BLaER1 (cell line): ENCODE measurements around the gene ELOVL3.
"Not testable (repeated sequence)": the region's sequence is repeated elsewhere in the genome, so short reads cannot be mapped to it uniquely, and the experiment has no call there.

Experiments used
- H3K27ac ChIP-seq: shearing (Covaris generic); formaldehyde crosslinking; 2 replicates; pipeline ENCODE4 v1.8.1; 2022
- H3K27me3 ChIP-seq: shearing (Covaris generic); formaldehyde crosslinking; 2 replicates; pipeline ENCODE4 v1.8.1; 2022
- H3K36me3 ChIP-seq: shearing (Covaris generic); formaldehyde crosslinking; 2 replicates; pipeline ENCODE4 v1.8.1; 2022
- H3K4me1 ChIP-seq: shearing (Covaris generic); formaldehyde crosslinking; 2 replicates; pipeline ENCODE4 v1.8.1; 2022
- H3K4me2 ChIP-seq: shearing (Covaris generic); formaldehyde crosslinking; 2 replicates; pipeline ENCODE4 v1.8.1; 2022
- H3K4me3 ChIP-seq: shearing (Covaris generic); formaldehyde crosslinking; 2 replicates; pipeline ENCODE4 v1.8.1; 2022
- H3K9ac ChIP-seq: shearing (Covaris generic); formaldehyde crosslinking; 2 replicates; pipeline ENCODE4 v1.8.1; 2022
- H3K9me3 ChIP-seq: shearing (Covaris generic); formaldehyde crosslinking; 2 replicates; pipeline ENCODE4 v1.8.1; 2022
- H4K20me1 ChIP-seq: shearing (Covaris generic); formaldehyde crosslinking; 2 replicates; pipeline ENCODE4 v1.8.1; 2022
- Cebpa-rat ChIP-seq: shearing (Covaris generic); IDR thresholded peaks from 2 replicates; pipeline ENCODE4 v1.8.1; 2022

The ELOVL3 gene

DNA sequence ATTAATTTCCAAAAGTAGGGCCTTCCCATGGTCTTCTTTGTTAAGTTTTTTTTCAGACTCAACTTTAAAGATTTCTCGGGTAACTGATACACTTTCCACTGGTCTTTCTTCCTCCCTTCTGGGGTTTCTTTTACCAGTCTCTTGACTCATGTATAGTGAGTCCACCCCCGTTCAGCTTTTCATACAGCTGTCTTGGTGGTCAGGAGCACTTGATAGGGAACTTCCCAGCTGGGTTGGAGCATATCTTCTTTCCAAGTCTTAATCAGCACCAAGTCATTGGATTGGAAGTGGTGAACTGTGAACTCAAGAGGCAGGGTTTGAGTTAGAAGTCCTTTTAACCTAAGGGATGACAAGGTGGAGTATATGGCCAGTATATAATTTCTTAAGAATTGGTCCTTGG lies 29.2 kb upstream of the ELOVL3 start:
- no peak overlapping the region for H3K4me3 ChIP-seq
- no peak overlapping the region for H3K9ac ChIP-seq
- H4K20me1 ChIP-seq = no peaks in the 10 kb centered on the region
- H3K4me2 ChIP-seq = no peak overlapping the region
- no peak overlapping the region for H3K27ac ChIP-seq
- no peaks in the 10 kb centered on the region for H3K27me3 ChIP-seq
- peaks cover 29% of the 10 kb centered on the region for H3K9me3 ChIP-seq
- H3K36me3 ChIP-seq = no peaks in the 10 kb centered on the region
- no peaks in the 10 kb centered on the region for H3K4me1 ChIP-seq
- no peak for TF ChIP-seq Cebpa-rat

DNA sequence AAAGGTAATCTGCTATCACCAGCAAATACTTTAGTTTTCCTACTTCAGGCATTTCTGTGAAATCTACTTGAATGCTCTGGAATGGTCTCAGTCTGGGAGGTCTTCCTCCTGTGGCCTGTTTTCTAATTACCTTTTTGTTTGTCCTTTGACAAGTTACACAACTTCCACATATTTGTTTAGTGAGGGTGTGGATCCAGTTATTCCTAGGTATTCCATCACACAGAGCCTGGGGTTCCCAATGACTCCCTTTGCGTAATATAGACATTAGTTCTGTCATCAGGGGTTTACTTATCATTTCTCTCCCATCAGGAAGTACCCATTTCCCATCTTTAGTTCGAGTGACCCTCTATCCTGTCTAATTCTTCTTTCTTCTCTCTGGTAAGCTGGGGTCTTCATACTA lies 28.1 kb upstream of the ELOVL3 start:
- TF ChIP-seq Cebpa-rat = no peak
- Histone ChIP-seq H3K4me1 (no peaks in the 10 kb centered on the region), H3K4me2 (no peak overlapping the region), H3K9me3 (peaks cover 18% of the 10 kb centered on the region), H4K20me1 (no peaks in the 10 kb centered on the region), H3K36me3 (no peaks in the 10 kb centered on the region), H3K9ac (no peak overlapping the region), H3K27ac (no peak overlapping the region), H3K27me3 (no peaks in the 10 kb centered on the region), H3K4me3 (no peak overlapping the region)

DNA sequence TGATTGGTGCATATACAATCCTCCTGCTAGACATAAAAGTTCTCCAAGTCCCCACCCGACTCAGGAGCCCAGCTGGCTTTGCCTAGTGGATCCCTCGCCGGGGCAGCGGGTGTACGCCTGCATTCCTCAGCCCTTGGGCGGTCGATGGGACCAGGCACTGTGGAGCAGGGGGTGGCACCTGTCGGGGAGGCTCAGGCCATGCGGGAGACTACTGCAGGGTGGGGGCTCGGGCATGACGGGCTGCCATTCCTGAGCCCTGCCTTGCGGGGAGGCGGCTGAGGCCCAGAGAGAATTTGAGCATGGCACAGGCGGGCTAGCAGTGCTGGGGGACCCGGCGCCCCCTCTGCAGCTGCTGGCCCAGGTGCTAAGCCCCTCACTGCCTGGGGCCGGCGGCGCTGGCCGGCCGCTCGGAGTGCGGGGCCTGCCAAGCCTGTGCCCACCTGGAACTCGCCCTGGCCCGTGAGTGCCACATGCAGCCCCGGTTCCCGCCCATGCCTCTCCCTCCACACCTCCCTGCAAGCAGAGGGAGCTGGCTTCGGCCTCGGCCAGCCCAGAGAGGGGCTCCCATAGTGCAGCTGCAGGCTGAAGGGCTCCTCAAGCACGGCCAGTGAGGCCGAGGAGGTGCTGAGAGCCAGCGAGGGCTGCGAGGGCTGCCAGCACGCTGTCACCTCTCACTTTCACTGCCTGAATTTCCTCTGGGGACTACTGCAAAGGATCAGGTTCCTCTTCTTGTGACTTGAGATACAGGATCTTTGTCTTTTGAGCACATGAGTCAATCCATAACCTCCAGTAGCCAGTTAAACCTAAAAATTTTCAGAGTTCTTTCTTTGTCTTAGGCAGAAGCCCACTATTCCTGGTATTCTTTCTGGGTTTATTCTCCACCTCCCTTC lies 25.1 kb upstream of the ELOVL3 start:
- H3K36me3 ChIP-seq = 0 out of 2 replicates have a peak, but pooled peaks cover 4% of the 10 kb centered on the region
- H3K27ac ChIP-seq = no peak overlapping the region
- H3K9me3 ChIP-seq = peaks cover 30% of the 10 kb centered on the region
- H3K27me3 ChIP-seq = no peaks in the 10 kb centered on the region
- no peak overlapping the region for H3K4me2 ChIP-seq
- TF ChIP-seq Cebpa-rat = no peak
- H3K4me1 ChIP-seq = no peaks in the 10 kb centered on the region
- H4K20me1 ChIP-seq = no peaks in the 10 kb centered on the region
- H3K9ac ChIP-seq = no peak overlapping the region
- no peak overlapping the region for H3K4me3 ChIP-seq

DNA sequence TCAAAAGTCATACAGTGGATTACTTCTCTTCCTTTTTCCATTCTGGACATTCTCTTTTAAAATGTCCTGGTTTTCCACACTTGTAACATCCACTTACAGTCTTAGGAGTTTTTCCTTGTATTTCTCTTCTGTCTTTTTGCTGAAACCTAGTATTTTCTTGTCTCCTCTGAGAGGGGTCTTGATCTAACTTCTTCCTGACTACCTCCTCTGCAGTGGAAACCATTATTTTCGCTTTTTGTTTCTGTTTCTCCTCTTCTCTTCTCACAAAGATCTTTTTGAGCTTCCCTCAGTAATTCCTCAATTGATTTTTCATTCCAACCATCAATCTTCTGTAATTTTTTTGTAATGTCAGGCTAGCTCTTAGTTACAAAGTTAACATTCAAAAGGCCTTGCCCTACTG lies 23.7 kb upstream of the ELOVL3 start:
- Histone ChIP-seq H3K27ac (no peak overlapping the region), H3K4me2 (no peak overlapping the region), H3K36me3 (0 out of 2 replicates have a peak, but pooled peaks cover 4% of the 10 kb centered on the region), H3K4me3 (no peak overlapping the region), H3K27me3 (no peaks in the 10 kb centered on the region), H3K9ac (no peak overlapping the region), H4K20me1 (no peaks in the 10 kb centered on the region), H3K9me3 (peaks cover 30% of the 10 kb centered on the region), H3K4me1 (no peaks in the 10 kb centered on the region)
- TF ChIP-seq Cebpa-rat = no peak

DNA sequence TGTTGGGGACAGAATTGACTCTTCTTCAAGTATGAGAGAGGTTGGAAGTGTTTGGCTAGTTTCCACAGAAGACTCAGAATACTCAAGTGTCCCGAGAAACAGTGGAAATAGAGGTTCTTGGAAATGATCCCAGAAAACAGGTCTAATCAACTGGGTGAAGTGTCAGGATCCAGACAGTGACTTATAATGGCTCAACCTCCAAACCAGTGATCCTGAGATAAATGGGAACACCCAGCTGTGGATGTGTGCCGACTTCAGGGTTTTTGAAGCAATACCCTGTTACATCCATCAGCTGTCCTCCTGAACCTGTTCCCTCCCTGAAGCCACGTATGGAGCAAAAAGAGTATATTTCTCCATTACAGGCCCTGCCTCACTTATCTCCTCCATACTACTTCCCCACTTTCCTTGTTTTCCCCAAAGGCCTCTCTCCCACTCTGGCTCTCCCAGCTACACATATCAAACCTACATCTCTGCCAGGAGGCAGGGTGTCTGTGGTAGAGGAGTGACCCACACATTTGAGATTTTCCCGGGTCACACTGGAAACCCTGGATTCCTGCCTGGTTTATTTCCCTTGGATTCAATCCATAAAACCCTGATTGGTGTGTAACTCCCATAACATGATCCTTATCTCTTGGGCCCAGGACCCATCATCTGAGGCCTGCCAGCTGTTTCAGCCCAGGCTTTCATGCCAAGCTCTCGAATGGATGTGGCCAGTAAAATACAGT lies 17.6 kb upstream of the ELOVL3 start:
- Histone ChIP-seq H3K4me1 (no peaks in the 10 kb centered on the region), H3K4me2 (no peak overlapping the region), H3K27me3 (no peaks in the 10 kb centered on the region), H3K9ac (no peak overlapping the region), H3K36me3 (0 out of 2 replicates have a peak, but pooled peaks cover 4% of the 10 kb centered on the region), H4K20me1 (no peaks in the 10 kb centered on the region), H3K4me3 (no peak overlapping the region), H3K9me3 (peaks cover 18% of the 10 kb centered on the region), H3K27ac (no peak overlapping the region)
- TF ChIP-seq Cebpa-rat = no peak

DNA sequence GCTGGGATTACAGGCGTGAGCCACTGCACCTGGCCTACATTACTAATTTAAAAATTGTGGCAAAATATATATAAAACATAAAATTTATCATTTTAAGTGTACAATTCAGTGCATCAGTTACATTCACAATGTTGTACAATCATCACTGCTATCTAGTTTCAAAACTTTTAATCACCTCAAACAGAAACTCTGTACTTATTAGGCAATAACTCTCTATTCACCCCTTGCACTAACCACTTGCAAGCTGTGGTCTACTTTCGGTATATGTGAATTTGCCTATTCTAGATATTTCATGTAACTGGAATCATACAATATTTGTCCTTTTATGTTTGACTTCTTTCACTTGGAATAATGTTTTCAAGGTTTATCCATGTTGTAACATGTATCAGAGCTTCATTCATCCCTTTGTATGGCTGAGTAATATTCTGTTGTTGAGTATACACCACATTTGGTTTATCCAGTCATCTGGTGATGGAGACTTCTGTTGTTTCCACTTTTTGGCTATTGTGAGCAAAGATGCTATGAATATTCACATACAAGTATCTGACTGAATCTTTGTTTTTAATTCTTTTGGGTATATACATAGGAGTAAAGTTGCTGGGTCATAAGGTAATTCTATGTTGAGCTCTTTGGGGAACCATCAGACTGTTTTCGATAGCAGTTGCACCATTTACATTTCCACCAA lies 14.3 kb upstream of the ELOVL3 start:
- H3K9me3 ChIP-seq = no peaks in the 10 kb centered on the region
- no peak overlapping the region for H3K4me3 ChIP-seq
- no peaks in the 10 kb centered on the region for H3K27me3 ChIP-seq
- H3K4me2 ChIP-seq = no peak overlapping the region
- H3K9ac ChIP-seq = no peak overlapping the region
- H3K4me1 ChIP-seq = no peaks in the 10 kb centered on the region
- H3K36me3 ChIP-seq = no peaks in the 10 kb centered on the region
- TF ChIP-seq Cebpa-rat = no peak
- no peak overlapping the region for H3K27ac ChIP-seq
- no peaks in the 10 kb centered on the region for H4K20me1 ChIP-seq

DNA sequence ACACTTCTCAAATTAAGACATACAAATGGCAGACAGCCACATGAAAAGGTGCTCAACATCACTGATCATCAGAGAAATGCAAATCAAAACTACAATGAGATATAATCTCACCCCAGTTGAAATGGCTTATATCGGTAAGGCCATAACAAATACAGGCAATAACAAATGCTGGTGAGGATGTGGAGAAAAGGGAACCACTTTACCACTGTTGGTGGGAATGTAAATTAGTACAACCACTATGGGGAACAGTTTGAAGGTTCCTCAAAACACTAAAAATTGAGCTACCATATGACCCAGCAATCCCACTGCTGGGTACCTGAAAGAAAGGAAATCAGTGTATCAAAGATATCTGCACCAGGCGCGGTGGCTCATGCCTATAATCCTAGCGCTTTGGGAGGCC lies 12.5 kb upstream of the ELOVL3 start:
- not testable (repeated sequence) for H3K27me3 ChIP-seq, H3K36me3 ChIP-seq, H3K27ac ChIP-seq, H3K9me3 ChIP-seq, H3K4me1 ChIP-seq, H3K4me3 ChIP-seq, H3K9ac ChIP-seq, H3K4me2 ChIP-seq, H4K20me1 ChIP-seq

DNA sequence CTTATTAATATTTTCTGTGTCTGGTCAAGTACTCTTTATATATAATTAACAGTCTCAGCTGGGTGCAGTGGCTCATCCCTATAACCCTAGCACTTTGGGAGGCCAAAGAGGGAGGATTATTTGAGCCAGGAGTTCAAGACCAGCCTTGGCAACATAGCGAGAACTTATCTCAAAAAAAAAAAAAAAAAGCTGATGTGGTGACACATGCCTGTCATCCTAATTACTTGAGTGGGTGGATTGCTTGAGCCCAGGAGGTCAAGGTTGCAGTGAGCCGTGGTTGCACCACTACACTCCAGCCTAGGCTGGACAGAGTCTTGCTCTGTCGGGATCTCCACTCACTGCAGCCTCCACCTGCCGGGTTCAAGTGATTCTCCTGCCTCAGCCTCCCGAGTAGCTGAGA lies 6.7 kb upstream of the ELOVL3 start:
- Histone ChIP-seq H3K36me3 (no peaks in the 10 kb centered on the region), H3K27ac (no peak overlapping the region), H3K4me1 (no peaks in the 10 kb centered on the region), H3K27me3 (no peaks in the 10 kb centered on the region), H3K4me2 (no peak overlapping the region), H3K9ac (no peak overlapping the region), H4K20me1 (no peaks in the 10 kb centered on the region), H3K4me3 (no peak overlapping the region), H3K9me3 (no peaks in the 10 kb centered on the region)
- TF ChIP-seq Cebpa-rat = no peak

DNA sequence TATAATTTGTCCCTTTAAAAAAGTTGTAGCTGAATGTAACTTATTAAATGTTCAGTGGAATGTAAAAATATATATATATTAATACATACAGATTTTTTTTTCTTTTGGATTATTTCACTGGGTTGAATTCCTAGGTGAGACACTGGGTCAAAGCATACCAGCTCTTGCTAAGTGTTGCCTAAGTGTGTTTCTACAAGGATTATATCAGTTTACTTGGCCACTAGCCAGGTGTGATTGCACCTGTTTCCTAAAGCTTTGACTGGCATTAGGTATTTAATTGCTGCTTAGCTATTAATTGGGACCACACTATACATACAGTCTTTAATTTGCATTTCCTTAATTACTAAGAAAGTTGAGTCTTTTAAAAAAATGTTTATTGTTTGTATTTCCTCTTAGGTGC lies 5.5 kb upstream of the ELOVL3 start:
- H3K27me3 ChIP-seq = no peaks in the 10 kb centered on the region
- TF ChIP-seq Cebpa-rat = no peak
- no peak overlapping the region for H3K4me2 ChIP-seq
- no peaks in the 10 kb centered on the region for H3K36me3 ChIP-seq
- H3K27ac ChIP-seq = no peak overlapping the region
- H3K9ac ChIP-seq = no peak overlapping the region
- H3K4me1 ChIP-seq = peaks cover 3% of the 10 kb centered on the region
- no peaks in the 10 kb centered on the region for H3K9me3 ChIP-seq
- H3K4me3 ChIP-seq = no peak overlapping the region
- H4K20me1 ChIP-seq = no peaks in the 10 kb centered on the region

DNA sequence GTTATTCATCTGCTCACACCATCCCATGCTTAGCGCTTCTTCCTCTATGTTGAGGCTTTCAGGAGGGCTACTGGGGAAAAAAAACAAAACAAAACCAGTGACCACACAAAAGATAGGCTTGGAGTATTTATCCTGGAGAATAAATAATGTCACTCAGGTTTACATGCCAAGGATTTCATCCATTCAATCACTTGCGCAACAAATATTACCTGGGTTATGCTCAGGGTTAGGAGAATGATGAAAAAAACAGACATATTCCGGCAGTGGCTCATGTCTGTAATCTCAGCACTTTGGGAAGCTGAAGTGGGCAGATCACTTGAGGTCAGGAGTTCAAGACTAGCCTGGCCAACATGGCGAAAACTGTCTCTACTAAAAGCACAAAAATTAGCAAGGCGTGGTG lies 3.3 kb upstream of the ELOVL3 start:
- Histone ChIP-seq H3K9ac (no peak overlapping the region), H3K27ac (no peak overlapping the region), H3K4me2 (no peak overlapping the region), H3K4me3 (no peak overlapping the region), H4K20me1 (no peaks in the 10 kb centered on the region), H3K27me3 (peaks cover 11% of the 10 kb centered on the region; the same call in 1 of the 2 replicates), H3K9me3 (no peaks in the 10 kb centered on the region), H3K4me1 (peaks cover 16% of the 10 kb centered on the region), H3K36me3 (no peaks in the 10 kb centered on the region)
- TF ChIP-seq Cebpa-rat = no peak
